Fibroblast of lung (primary cell): ENCODE results near the gene CACFD1. TPM values are rescaled to one million over a fixed set of nuclear protein-coding genes. Genes with fewer than 3 reads are reported as not detected.

Experiments
- DNase-seq, 2 donors: peaks; one replicate each; pipeline versions ENCODE4 v3.0.0 to v3.0.0-alpha.2; 2010; ENCODE audit warnings: low read depth in 2 of 2
- H2AFZ ChIP-seq: 2 replicates; pipeline ENCODE4 v1.5.1; 2012; ENCODE audit warnings: low read length, control low read depth, inconsistent platforms
- H3K27ac ChIP-seq: 2 replicates; pipeline ENCODE4 v1.5.1; 2011; ENCODE audit warnings: low read length, control low read depth; ENCODE audit not compliant: insufficient read depth
- H3K27me3 ChIP-seq: 2 replicates; pipeline ENCODE4 v1.5.1; 2011; ENCODE audit warnings: mild to moderate bottlenecking, low read length; ENCODE audit not compliant: control insufficient read depth, insufficient read depth
- H3K36me3 ChIP-seq: 2 replicates; pipeline ENCODE4 v1.5.1; 2011; ENCODE audit warnings: low read length; ENCODE audit not compliant: control insufficient read depth, insufficient read depth
- H3K4me1 ChIP-seq: 2 replicates; pipeline ENCODE4 v1.5.1; 2011; ENCODE audit warnings: low read length; ENCODE audit not compliant: control insufficient read depth, insufficient read depth; ENCODE audit errors: extremely low read depth
- H3K4me2 ChIP-seq: 2 replicates; pipeline ENCODE4 v1.5.1; 2011; ENCODE audit warnings: low read length, control low read depth; ENCODE audit not compliant: insufficient read depth; ENCODE audit errors: extremely low read depth
- H3K4me3 ChIP-seq, 4 experiments: fragments of 200-600 bp in 1 of 4; sonication (generic) in 1 of 4; replicated peaks in 1 of 4; 2 replicates each; pipeline ENCODE4 v1.5.1; 2011 to 2016; ENCODE audit warnings: low read length in 4 of 4, low read depth in 3 of 4, mild to moderate bottlenecking in 3 of 4, control low read depth in 2 of 4, inconsistent platforms in 1 of 4, mixed read lengths in 1 of 4; ENCODE audit not compliant: insufficient read depth in 1 of 4; ENCODE audit errors: control extremely low read depth in 1 of 4
- H3K79me2 ChIP-seq: 2 replicates; pipeline ENCODE4 v1.5.1; 2012; ENCODE audit warnings: mild to moderate bottlenecking, low read length, inconsistent platforms; ENCODE audit not compliant: control insufficient read depth, insufficient read depth
- H3K9ac ChIP-seq: 2 replicates; pipeline ENCODE4 v1.5.1; 2011; ENCODE audit warnings: mild to moderate bottlenecking, low read length, control low read depth; ENCODE audit not compliant: insufficient read depth
- H3K9me3 ChIP-seq: 2 replicates; pipeline ENCODE4 v1.5.1; 2012; ENCODE audit warnings: low read depth, low read length; ENCODE audit not compliant: control insufficient read depth, insufficient read depth
- H4K20me1 ChIP-seq: 2 replicates; pipeline ENCODE4 v1.5.1; 2011; ENCODE audit warnings: low read length; ENCODE audit not compliant: control insufficient read depth, insufficient read depth; ENCODE audit errors: extremely low read depth
- EZH2 ChIP-seq: IDR thresholded peaks from 2 replicates; pipeline ENCODE4 v1.5.1; 2012; ENCODE audit warnings: low read length, control low read depth, mild to moderate bottlenecking; ENCODE audit errors: missing control alignments
- polyA plus RNA-seq, 2 donors: library from polyadenylated mRNA; depleted of rRNA in 1 of 2; stranded (reverse) in 1 of 2; unstranded in 1 of 2; fragments of >200 nt; gene quantifications; 2 replicates each; pipeline ENCODE4 v1.2.1, GENCODE V29; 2011 to 2012; ENCODE audit warnings: missing spikeins in 1 of 2
- total RNA-seq: library from RNA; depleted of rRNA; stranded (reverse); fragments of >200 nt; gene quantifications from 2 replicates; pipeline ENCODE4 v1.2.1, GENCODE V29; 2014
- TF ChIP-seq, protein P1 (sequence below), 2 donors: IDR thresholded peaks in 1 of 2; conservative IDR thresholded peaks in 1 of 2; 1 replicate in 1 of 2; 2 replicates in 1 of 2; pipeline ENCODE4 v1.5.1; 2011 to 2012; ENCODE audit warnings: low read length in 2 of 2, control low read depth in 1 of 2, inconsistent platforms in 1 of 2, low read depth in 1 of 2, mild to moderate bottlenecking in 1 of 2

CACFD1 gene
- total and polyA plus RNA-seq, 2 donors (not counting 1 experiment from before 2014, with no cell fraction given) = 4.7 to 9.1 TPM

DNA sequence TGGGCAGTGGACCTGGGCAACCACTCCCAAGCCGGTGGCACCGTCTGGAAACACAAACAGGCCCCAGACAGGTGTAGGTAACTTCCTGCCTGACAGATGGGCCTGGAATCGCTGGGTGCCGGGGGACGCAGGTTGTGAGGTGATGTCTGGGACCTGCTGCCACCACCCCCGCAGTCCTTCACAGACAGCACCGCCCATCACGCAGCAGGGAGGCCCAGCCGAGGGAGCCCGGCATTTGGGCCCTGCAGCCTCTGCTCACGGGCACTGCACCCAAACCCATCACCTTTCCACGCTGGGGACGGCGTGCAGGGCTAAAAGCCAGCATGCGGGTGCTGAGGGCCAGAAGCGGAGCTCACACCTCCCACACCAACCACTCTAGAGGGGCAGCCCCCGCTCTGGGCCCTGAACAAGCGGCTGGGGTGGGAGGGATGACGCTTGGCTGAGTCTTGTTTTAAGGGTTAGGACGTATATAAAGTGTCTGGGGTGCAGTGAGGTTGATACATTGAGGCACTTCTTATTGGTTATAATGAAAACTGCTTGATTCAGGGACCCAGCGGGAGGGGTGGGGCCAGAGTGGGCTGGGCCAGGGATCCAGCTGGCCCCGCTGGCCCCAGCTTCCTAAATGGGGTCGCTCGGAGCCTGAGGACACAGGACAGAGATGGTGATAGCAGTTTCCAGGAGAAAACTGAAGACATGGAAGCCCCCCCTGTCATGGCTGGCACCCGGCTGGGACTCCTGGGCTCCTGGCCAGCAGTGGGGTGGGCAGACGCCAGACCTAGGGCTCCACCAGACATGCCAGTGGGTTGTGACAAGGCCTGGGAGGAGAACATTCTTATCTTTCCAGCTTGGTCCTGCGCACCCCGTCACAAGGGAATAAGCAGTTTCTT is 53.7 kb downstream of the CACFD1 start:
- H3K27ac ChIP-seq = no peak overlapping the region
- peaks cover 3% of the 10 kb centered on the region for H3K9me3 ChIP-seq
- no peak overlapping the region for H3K4me3 ChIP-seq
- no peak overlapping the region for H3K4me2 ChIP-seq
- TF ChIP-seq, protein P1, sequence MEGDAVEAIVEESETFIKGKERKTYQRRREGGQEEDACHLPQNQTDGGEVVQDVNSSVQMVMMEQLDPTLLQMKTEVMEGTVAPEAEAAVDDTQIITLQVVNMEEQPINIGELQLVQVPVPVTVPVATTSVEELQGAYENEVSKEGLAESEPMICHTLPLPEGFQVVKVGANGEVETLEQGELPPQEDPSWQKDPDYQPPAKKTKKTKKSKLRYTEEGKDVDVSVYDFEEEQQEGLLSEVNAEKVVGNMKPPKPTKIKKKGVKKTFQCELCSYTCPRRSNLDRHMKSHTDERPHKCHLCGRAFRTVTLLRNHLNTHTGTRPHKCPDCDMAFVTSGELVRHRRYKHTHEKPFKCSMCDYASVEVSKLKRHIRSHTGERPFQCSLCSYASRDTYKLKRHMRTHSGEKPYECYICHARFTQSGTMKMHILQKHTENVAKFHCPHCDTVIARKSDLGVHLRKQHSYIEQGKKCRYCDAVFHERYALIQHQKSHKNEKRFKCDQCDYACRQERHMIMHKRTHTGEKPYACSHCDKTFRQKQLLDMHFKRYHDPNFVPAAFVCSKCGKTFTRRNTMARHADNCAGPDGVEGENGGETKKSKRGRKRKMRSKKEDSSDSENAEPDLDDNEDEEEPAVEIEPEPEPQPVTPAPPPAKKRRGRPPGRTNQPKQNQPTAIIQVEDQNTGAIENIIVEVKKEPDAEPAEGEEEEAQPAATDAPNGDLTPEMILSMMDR (conservative IDR thresholded peaks at IDR 0.05 in 1 of 2, IDR thresholded peaks at IDR 0.05 in 1 of 2; ENCODE audit: low read depth in 1 of 2, low read length in 2 of 2) = no peak
- TF ChIP-seq EZH2 = no peak
- H4K20me1 ChIP-seq = no peaks in the 10 kb centered on the region
- H3K36me3 ChIP-seq = no peaks in the 10 kb centered on the region
- no peak overlapping the region for H3K9ac ChIP-seq
- no peak for DNase-seq
- H3K4me1 ChIP-seq = no peaks in the 10 kb centered on the region
- H2AFZ ChIP-seq = no peak overlapping the region
- H3K27me3 ChIP-seq = peaks cover 5% of the 10 kb centered on the region
- no peaks in the 10 kb centered on the region for H3K79me2 ChIP-seq

DNA sequence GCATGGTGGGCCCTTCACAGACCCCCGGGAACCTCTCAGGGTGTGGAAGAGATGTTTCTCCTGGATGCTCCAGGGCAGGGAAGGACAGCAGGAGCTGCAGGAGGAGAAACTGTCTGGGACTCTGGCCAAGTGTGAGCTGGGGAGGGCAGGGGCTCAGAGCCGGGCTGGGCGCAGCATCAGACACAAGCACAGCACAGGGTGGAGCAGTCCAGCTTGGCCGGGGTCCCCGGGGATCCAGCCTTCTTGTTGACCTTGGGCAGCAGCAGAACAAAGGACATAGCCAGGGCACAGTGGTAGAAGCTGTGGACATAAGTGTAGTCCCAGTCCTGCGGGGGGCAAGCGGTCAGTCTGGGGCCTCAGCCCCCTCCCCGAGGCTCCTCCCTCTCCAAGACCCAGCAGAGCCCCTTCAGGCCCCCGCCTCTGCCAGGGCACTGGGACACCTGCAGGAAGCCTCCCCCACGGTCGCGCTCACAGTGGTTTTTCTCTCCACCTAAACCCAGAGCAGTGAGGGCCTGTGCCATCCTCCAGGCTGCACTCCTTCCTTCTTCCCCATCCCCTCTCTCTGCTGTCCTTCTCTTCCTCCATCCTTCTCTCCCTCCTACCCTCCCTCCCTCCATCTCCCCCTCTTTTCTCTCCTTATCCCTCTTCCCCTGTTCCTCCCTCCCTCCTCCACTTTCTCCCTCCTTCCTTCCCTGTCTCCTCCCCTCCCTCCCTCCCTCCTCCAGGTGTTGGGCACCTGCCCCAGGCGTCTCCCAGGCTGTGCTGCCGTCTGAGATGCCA is 54.9 kb downstream of the CACFD1 start:
- H2AFZ ChIP-seq = no peak overlapping the region
- no peak for DNase-seq
- H3K27ac ChIP-seq = no peak overlapping the region
- H3K9me3 ChIP-seq = peaks cover 3% of the 10 kb centered on the region
- TF ChIP-seq, protein P1 (conservative IDR thresholded peaks at IDR 0.05 in 1 of 2, IDR thresholded peaks at IDR 0.05 in 1 of 2; ENCODE audit: low read depth in 1 of 2, low read length in 2 of 2) = no peak
- peak; percentile 35 for TF ChIP-seq EZH2
- no peaks in the 10 kb centered on the region for H4K20me1 ChIP-seq
- no peak overlapping the region for H3K9ac ChIP-seq
- no peaks in the 10 kb centered on the region for H3K36me3 ChIP-seq
- no peaks in the 10 kb centered on the region for H3K4me1 ChIP-seq
- H3K4me2 ChIP-seq = no peak overlapping the region
- H3K4me3 ChIP-seq = no peak overlapping the region
- H3K79me2 ChIP-seq = no peaks in the 10 kb centered on the region
- H3K27me3 ChIP-seq = peaks cover 7% of the 10 kb centered on the region

DNA sequence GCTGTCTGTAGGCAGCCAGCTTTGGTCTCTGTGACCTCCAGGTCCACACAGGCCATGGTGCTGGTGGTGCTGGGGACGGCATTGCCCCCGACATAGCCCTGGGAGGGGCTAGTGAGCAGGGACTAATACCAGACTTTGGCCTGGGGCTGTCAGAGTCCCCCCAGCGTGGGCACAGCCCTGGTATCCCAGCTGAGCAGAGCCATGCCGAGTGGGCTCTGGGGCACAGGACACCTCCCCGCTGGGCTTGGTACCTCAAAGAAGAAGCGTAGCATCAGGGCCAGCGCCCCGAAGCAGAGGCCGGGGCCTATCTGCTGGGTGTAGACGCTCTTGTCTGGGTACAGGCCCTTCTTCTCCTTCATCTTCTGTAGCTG is 55.4 kb downstream of the CACFD1 start:
- no peak for TF ChIP-seq EZH2
- TF ChIP-seq, protein P1 (conservative IDR thresholded peaks at IDR 0.05 in 1 of 2, IDR thresholded peaks at IDR 0.05 in 1 of 2; ENCODE audit: low read depth in 1 of 2, low read length in 2 of 2) = no peak
- H3K9me3 ChIP-seq = peaks cover 3% of the 10 kb centered on the region
- H3K4me1 ChIP-seq = no peaks in the 10 kb centered on the region
- no peaks in the 10 kb centered on the region for H3K79me2 ChIP-seq
- H3K27ac ChIP-seq = no peak overlapping the region
- H3K36me3 ChIP-seq = no peaks in the 10 kb centered on the region
- no peak overlapping the region for H3K9ac ChIP-seq
- peaks cover 7% of the 10 kb centered on the region for H3K27me3 ChIP-seq
- no peak for DNase-seq
- H3K4me3 ChIP-seq = no peak overlapping the region
- H2AFZ ChIP-seq = no peak overlapping the region
- H3K4me2 ChIP-seq = no peak overlapping the region
- H4K20me1 ChIP-seq = no peaks in the 10 kb centered on the region
